ENCODE data around the gene DSG1. TPM values are rescaled to one million over a fixed set of nuclear protein-coding genes. Genes with fewer than 3 reads are reported as not detected.

The DSG1 gene
- total RNA-seq, 1 experiment from 2014 or later = not detected

DNA sequence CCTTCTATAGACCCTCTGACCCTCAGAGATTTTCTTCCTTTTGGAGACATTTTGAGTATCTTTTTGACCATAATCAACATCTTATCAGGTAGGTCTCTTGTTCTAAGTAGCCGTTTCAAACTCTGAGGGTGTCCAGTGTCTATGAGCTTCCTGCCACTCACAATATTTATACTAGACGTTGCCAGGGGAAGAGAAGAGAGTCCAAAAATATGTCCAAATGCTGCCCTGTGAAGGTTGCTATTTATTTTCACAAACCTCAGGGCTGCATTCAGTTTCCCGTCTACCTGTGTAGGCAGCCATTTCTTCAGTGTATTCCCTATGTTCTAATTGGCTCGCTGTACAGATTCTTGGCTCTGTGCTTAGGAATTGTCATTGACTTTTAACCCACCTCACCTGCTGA is 986 bp upstream of the DSG1 start:
- Histone ChIP-seq H3K4me1 (ENCODE audit: insufficient read depth, low read length) (no peaks in the 10 kb centered on the region), H3K18ac (ENCODE audit: insufficient read length, low read depth, low read length) (no peak overlapping the region), H2BK20ac (ENCODE audit: low read depth, low read length, poor library complexity, severe bottlenecking) (no peak overlapping the region), H3K4me2 (ENCODE audit: insufficient read depth, insufficient read length, low read length) (no peak overlapping the region), H2BK12ac (ENCODE audit: insufficient read length, low read depth, low read length) (no peak overlapping the region), H4K91ac (ENCODE audit: insufficient read length, low read depth, low read length) (no peak overlapping the region), H4K8ac (replicated peaks; ENCODE audit: insufficient read length, low read depth, low read length) (no peak overlapping the region), H3K14ac (ENCODE audit: insufficient read depth, low read length) (no peak overlapping the region), H3K27ac (ENCODE audit: insufficient read length, low read depth, low read length) (no peak overlapping the region), H3K4ac (ENCODE audit: low read depth, low read length) (no peak overlapping the region), H3K9ac (ENCODE audit: extremely low read depth, insufficient read length, low read length) (no peak overlapping the region), H3K27me3 (ENCODE audit: insufficient read depth, low read length) (no peaks in the 10 kb centered on the region), H3T11ph (ENCODE audit: low read length) (no peak overlapping the region), H3K23me2 (ENCODE audit: insufficient read length, low read depth, low read length, poor library complexity, severe bottlenecking) (no peaks in the 10 kb centered on the region), H2BK15ac (ENCODE audit: low read depth, low read length) (no peak overlapping the region), H3K79me2 (ENCODE audit: insufficient read depth, low read length) (no peaks in the 10 kb centered on the region), H3K79me1 (ENCODE audit: insufficient read depth, low read depth, low read length, poor library complexity, severe bottlenecking) (no peaks in the 10 kb centered on the region), H3K9me3 (ENCODE audit: control insufficient read depth, low read depth, low read length) (no peaks in the 10 kb centered on the region), H4K20me1 (ENCODE audit: control insufficient read depth, insufficient read depth, insufficient read length) (no peaks in the 10 kb centered on the region), H3K56ac (ENCODE audit: insufficient read length, low read depth, low read length) (no peak overlapping the region), H2AK5ac (ENCODE audit: insufficient read length, low read length) (no peak overlapping the region), H2BK120ac (ENCODE audit: low read depth, low read length, poor library complexity, severe bottlenecking) (no peak overlapping the region), H4K5ac (ENCODE audit: insufficient read length, low read depth, low read length) (no peak overlapping the region), H2BK5ac (ENCODE audit: insufficient read length, low read length) (no peak overlapping the region), H3K23ac (ENCODE audit: insufficient read length, low read depth, low read length) (no peak overlapping the region), H2AFZ (ENCODE audit: low read length) (no peak overlapping the region)
- TF ChIP-seq, protein P1, sequence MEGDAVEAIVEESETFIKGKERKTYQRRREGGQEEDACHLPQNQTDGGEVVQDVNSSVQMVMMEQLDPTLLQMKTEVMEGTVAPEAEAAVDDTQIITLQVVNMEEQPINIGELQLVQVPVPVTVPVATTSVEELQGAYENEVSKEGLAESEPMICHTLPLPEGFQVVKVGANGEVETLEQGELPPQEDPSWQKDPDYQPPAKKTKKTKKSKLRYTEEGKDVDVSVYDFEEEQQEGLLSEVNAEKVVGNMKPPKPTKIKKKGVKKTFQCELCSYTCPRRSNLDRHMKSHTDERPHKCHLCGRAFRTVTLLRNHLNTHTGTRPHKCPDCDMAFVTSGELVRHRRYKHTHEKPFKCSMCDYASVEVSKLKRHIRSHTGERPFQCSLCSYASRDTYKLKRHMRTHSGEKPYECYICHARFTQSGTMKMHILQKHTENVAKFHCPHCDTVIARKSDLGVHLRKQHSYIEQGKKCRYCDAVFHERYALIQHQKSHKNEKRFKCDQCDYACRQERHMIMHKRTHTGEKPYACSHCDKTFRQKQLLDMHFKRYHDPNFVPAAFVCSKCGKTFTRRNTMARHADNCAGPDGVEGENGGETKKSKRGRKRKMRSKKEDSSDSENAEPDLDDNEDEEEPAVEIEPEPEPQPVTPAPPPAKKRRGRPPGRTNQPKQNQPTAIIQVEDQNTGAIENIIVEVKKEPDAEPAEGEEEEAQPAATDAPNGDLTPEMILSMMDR (conservative IDR thresholded peaks at IDR 0.05) = no peak
- no peaks in the 10 kb centered on the region for H3K36me3 Mint-ChIP-seq (ENCODE audit: insufficient read depth in 1 of 3, low read depth in 3 of 3)
- H3K9me3 Mint-ChIP-seq = peaks cover 0 to 3% of the 10 kb centered on the region in 2 experiments; a peak in 1 of 5 replicates
- no peak for DNase-seq
- WGBS (ENCODE audit: extremely low coverage, insufficient read length, low lambda C conversion rate) = no CpG with 5 or more reads among the region's 4 CpGs
- no peak overlapping the region for H3K4me3 Mint-ChIP-seq
- no peak overlapping the region for H3K27ac Mint-ChIP-seq
- peaks cover 9 to 16% of the 10 kb centered on the region in 2 experiments for H3K4me1 Mint-ChIP-seq
- no peaks in the 10 kb centered on the region for H3K27me3 Mint-ChIP-seq (ENCODE audit: low read depth)

Data from H9 (cell line).